Measurements from ENCODE around the gene MAST3. TPM values are rescaled to one million over a fixed set of nuclear protein-coding genes. Genes with fewer than 3 reads are reported as not detected.

The MAST3 gene
- total RNA-seq, 1 experiment from 2014 or later: 14.2 TPM

GRCh38 chr19:18089726-18090125 lies 7.9 kb upstream of the MAST3 start:
- Histone ChIP-seq H4K20me1 (ENCODE audit: insufficient read depth) (no peaks in the 10 kb centered on the region), H3K27me3 (ENCODE audit: insufficient read depth, low read length) (no peaks in the 10 kb centered on the region), H3K9me3 (ENCODE audit: control insufficient read depth in 1 of 2, insufficient read depth in 1 of 2, low read depth in 1 of 2, low read length in 2 of 2) (no peaks in the 10 kb centered on the region), H3K9me2 (ENCODE audit: insufficient read depth) (no peaks in the 10 kb centered on the region), H3K9ac (ENCODE audit: low read length) (no peak overlapping the region), H3K4me3 (replicated peaks in 1 of 2; ENCODE audit: low read depth in 1 of 2, low read length in 2 of 2) (no peak overlapping the region), H3K4me2 (ENCODE audit: low read length) (no peak overlapping the region), H3K4me1 (ENCODE audit: control insufficient read depth in 1 of 2, insufficient read depth in 2 of 2, low read length in 2 of 2) (peaks cover 3 to 12% of the 10 kb centered on the region in 2 experiments; a peak in 3 of 4 replicates), H3K36me3 (ENCODE audit: control insufficient read depth in 1 of 2, insufficient read depth in 2 of 2, low read length in 2 of 2) (no peaks in the 10 kb centered on the region), H3K79me2 (ENCODE audit: insufficient read depth, low read length) (no peaks in the 10 kb centered on the region), H3K27ac (ENCODE audit: low read depth, low read length) (no peak overlapping the region), H2AFZ (ENCODE audit: low read depth, low read length, poor library complexity, severe bottlenecking) (no peak overlapping the region)
- ChIA-PET POLR2A (no interaction called here), CTCF (interaction anchor here (1.1 kb wide), 1 partner anchor 23 kb away, joined by 3 read pairs; no protein-coding TSS in a partner anchor), RAD21 (ENCODE audit: low non-redundant PET in 1 of 2, low total read pairs in 2 of 2, uncharacterized antibody in 2 of 2, unreplicated experiment in 2 of 2) (no interaction called here)
- intact Hi-C loops (cut with micrococcal nuclease): no loop called here
- BruUV-seq (replicated peaks): no TSS peak
- no peak for ATAC-seq
- TF ChIP-seq SP1 (IDR thresholded peaks at IDR 0.05; ENCODE audit: low read depth) (no peak), EZH2 (IDR thresholded peaks at IDR 0.05) (no peak), ZFX (IDR thresholded peaks at IDR 0.05) (no peak), POLR2AphosphoS5 (IDR thresholded peaks at IDR 0.05; ENCODE audit: low read depth, low read length) (no peak), CBX3 (IDR thresholded peaks at IDR 0.05; ENCODE audit: low read depth) (no peak), EZH2phosphoT487 (IDR thresholded peaks at IDR 0.05; ENCODE audit: borderline replicate concordance) (no peak), SIN3A (IDR thresholded peaks at IDR 0.05; ENCODE audit: low read depth) (no peak), POLR2A (IDR thresholded peaks at IDR 0.05; ENCODE audit: borderline replicate concordance, extremely low read depth, insufficient read depth, insufficient read length) (no peak), ELF1 (IDR thresholded peaks at IDR 0.05; ENCODE audit: borderline replicate concordance, low read depth) (no peak), TCF7L2 (IDR thresholded peaks at IDR 0.05; ENCODE audit: borderline replicate concordance, extremely low read depth, insufficient read depth, insufficient read length) (no peak), ZNF274 (IDR thresholded peaks at IDR 0.05; ENCODE audit: low read depth, low read length) (no peak), RAD21 (IDR thresholded peaks at IDR 0.05; ENCODE audit: low read depth) (no peak), FOSL1 (IDR thresholded peaks at IDR 0.05; ENCODE audit: low read depth) (no peak)
- TF ChIP-seq, protein P1, sequence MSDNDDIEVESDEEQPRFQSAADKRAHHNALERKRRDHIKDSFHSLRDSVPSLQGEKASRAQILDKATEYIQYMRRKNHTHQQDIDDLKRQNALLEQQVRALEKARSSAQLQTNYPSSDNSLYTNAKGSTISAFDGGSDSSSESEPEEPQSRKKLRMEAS (IDR thresholded peaks at IDR 0.05): no peak
- TF ChIP-seq, protein P2, sequence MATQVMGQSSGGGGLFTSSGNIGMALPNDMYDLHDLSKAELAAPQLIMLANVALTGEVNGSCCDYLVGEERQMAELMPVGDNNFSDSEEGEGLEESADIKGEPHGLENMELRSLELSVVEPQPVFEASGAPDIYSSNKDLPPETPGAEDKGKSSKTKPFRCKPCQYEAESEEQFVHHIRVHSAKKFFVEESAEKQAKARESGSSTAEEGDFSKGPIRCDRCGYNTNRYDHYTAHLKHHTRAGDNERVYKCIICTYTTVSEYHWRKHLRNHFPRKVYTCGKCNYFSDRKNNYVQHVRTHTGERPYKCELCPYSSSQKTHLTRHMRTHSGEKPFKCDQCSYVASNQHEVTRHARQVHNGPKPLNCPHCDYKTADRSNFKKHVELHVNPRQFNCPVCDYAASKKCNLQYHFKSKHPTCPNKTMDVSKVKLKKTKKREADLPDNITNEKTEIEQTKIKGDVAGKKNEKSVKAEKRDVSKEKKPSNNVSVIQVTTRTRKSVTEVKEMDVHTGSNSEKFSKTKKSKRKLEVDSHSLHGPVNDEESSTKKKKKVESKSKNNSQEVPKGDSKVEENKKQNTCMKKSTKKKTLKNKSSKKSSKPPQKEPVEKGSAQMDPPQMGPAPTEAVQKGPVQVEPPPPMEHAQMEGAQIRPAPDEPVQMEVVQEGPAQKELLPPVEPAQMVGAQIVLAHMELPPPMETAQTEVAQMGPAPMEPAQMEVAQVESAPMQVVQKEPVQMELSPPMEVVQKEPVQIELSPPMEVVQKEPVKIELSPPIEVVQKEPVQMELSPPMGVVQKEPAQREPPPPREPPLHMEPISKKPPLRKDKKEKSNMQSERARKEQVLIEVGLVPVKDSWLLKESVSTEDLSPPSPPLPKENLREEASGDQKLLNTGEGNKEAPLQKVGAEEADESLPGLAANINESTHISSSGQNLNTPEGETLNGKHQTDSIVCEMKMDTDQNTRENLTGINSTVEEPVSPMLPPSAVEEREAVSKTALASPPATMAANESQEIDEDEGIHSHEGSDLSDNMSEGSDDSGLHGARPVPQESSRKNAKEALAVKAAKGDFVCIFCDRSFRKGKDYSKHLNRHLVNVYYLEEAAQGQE (IDR thresholded peaks at IDR 0.05; ENCODE audit: low read depth): no peak
- TF ChIP-seq, protein P3, sequence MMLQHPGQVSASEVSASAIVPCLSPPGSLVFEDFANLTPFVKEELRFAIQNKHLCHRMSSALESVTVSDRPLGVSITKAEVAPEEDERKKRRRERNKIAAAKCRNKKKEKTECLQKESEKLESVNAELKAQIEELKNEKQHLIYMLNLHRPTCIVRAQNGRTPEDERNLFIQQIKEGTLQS (IDR thresholded peaks at IDR 0.05): no peak
- DNase-seq (ENCODE audit: low read depth, low spot score): no peak

All from HCT116 (cell line).